Breast epithelium (tissue), 4 donors: ENCODE results near the gene CPN2. TPM values are rescaled to one million over a fixed set of nuclear protein-coding genes. Genes with fewer than 3 reads are reported as not detected.

Experiments used
- DNase-seq, 2 donors: peaks; one replicate each; pipeline ENCODE4 v3.0.0-alpha.2; 2019; ENCODE audit warnings: low spot score in 2 of 2
- H3K27ac ChIP-seq, 2 donors: fragments of 200-600 bp; sonication (generic) in 1 of 2; one replicate each; pipeline ENCODE4 v1.5.1; 2016 to 2019; ENCODE audit warnings: mild to moderate bottlenecking in 1 of 2
- H3K27me3 ChIP-seq, 2 donors: fragments of 200-600 bp; sonication (generic) in 1 of 2; one replicate each; pipeline versions ENCODE4 v1.5.1 to v1.6.0; 2017 to 2019; ENCODE audit warnings: control low read depth in 1 of 2, mild to moderate bottlenecking in 1 of 2
- H3K36me3 ChIP-seq: fragments of 200-600 bp; one replicate; pipeline ENCODE4 v1.5.1; 2019
- H3K4me1 ChIP-seq, 2 donors: fragments of 200-600 bp; sonication (generic); one replicate each; pipeline ENCODE4 v1.5.1; 2016 to 2019; ENCODE audit warnings: control low read depth in 1 of 2
- H3K4me3 ChIP-seq, 3 donors: fragments of 200-600 bp; sonication (generic); 1 replicate in 2 of 3; 2 replicates in 1 of 3; pipeline ENCODE4 v1.5.1; 2016 to 2019; ENCODE audit warnings: mild to moderate bottlenecking in 3 of 3, moderate library complexity in 2 of 3
- H3K9me3 ChIP-seq, 2 donors: fragments of 200-600 bp; sonication (generic) in 1 of 2; one replicate each; pipeline ENCODE4 v1.5.1; 2016 to 2019; ENCODE audit warnings: control low read depth in 1 of 2
- POLR2A ChIP-seq: fragments of 450-650 bp; IDR thresholded peaks from one replicate; pipeline ENCODE4 v1.6.1; 2016; ENCODE audit warnings: antibody characterized with exemption, mild to moderate bottlenecking, moderate library complexity
- POLR2AphosphoS5 ChIP-seq, 3 donors: sonication (generic); formaldehyde crosslinking; IDR thresholded peaks; one replicate each; pipeline ENCODE4 v1.6.1; 2017; ENCODE audit warnings: antibody characterized with exemption in 3 of 3
- intact Hi-C: fragments of 100-400 bp; cut with DNase I; formaldehyde crosslinking; loops from one replicate; pipeline ENCODE4 v1.15.1; 2023; ENCODE audit warnings: low total_unique reads
- total RNA-seq, 3 donors: library from RNA; depleted of rRNA; stranded (reverse); fragments of >200 nt; gene quantifications; one replicate each; pipeline ENCODE4 v1.1.0, GENCODE V29; 2016
- TF ChIP-seq, protein P1 (sequence below), 3 donors: fragments of 450-650 bp; IDR thresholded peaks; one replicate each; pipeline ENCODE4 v1.5.1; 2016 to 2017; ENCODE audit warnings: antibody characterized with exemption in 3 of 3, mild to moderate bottlenecking in 3 of 3, moderate library complexity in 3 of 3

Gene CPN2
- total RNA-seq, 3 donors from 2014 or later, result 0.16 TPM; not detected in 2

DNA sequence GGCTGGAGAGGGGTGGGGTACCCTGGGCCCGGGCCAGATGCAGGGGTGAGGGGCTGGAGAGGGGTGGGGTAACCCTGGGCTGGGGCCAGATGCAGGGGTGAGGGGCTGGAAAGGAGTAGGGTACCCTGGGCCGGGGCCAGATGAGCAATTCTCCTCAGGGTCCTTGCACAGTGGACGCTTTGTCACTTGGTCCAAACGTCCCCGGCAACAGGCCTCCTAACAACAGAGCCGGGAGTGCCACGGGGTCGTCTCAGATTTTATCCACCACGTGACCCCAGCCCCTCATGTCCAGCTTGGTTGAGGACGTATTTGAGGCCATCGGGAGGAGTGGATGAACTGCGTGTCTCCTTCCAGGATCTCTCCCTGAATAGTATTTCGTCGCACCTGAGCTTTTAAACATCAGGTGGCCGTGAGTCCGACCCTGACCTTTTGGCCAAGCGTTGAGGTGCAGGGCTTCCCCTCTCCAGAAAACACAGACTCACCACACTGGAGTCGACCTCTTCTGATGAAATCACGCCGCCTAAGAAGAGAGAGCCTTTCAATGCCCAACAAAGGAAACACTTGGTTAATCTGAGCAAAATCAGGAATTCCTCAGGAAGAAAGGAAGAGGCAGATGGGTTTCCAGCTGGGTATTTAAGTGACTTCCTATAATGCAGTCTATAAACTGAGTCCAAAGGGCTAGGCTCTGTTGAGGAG, 31.2 kb upstream of the CPN2 start:
- H3K27me3 ChIP-seq, result peaks cover 0 to 3% of the 10 kb centered on the region in 2 donors
- no peaks in the 10 kb centered on the region for H3K4me1 ChIP-seq
- no peaks in the 10 kb centered on the region for H3K36me3 ChIP-seq
- H3K9me3 ChIP-seq, result no peaks in the 10 kb centered on the region
- TF ChIP-seq, protein P1, sequence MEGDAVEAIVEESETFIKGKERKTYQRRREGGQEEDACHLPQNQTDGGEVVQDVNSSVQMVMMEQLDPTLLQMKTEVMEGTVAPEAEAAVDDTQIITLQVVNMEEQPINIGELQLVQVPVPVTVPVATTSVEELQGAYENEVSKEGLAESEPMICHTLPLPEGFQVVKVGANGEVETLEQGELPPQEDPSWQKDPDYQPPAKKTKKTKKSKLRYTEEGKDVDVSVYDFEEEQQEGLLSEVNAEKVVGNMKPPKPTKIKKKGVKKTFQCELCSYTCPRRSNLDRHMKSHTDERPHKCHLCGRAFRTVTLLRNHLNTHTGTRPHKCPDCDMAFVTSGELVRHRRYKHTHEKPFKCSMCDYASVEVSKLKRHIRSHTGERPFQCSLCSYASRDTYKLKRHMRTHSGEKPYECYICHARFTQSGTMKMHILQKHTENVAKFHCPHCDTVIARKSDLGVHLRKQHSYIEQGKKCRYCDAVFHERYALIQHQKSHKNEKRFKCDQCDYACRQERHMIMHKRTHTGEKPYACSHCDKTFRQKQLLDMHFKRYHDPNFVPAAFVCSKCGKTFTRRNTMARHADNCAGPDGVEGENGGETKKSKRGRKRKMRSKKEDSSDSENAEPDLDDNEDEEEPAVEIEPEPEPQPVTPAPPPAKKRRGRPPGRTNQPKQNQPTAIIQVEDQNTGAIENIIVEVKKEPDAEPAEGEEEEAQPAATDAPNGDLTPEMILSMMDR (IDR thresholded peaks at IDR 0.05), result no peak
- TF ChIP-seq POLR2AphosphoS5 (IDR thresholded peaks at IDR 0.05), result no peak
- TF ChIP-seq POLR2A, result no peak
- H3K4me3 ChIP-seq, result no peak overlapping the region
- no peak for DNase-seq
- no peak overlapping the region for H3K27ac ChIP-seq
- intact Hi-C loops, result no loop called here

DNA sequence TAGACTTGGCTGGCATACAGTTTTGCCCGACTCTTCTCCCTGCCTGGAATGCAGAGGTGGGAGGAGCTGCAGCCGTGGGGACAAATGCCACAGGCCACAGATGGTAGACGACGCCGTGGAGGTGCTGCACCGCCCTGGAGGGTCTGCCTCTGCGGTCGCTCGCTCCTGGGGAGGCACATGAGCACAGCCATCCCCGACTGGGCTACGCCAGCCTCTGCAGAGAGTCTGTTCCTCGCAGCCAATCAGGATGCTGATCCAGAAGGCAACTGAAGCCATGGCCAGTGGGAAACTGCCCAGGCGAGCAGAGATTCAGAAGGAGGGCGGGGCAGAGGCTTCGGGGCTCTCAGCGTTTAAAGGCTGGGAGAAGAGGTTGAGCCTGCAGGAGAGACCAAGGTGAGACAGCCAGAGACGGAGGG, 30.3 kb upstream of the CPN2 start:
- intact Hi-C loops, result no loop called here
- H3K9me3 ChIP-seq, result no peaks in the 10 kb centered on the region
- H3K4me1 ChIP-seq, result no peaks in the 10 kb centered on the region
- no peak overlapping the region for H3K27ac ChIP-seq
- peak overlapping the region in 2 of 3 donors; percentile 33 to 44 for H3K4me3 ChIP-seq
- peaks cover 0 to 3% of the 10 kb centered on the region in 2 donors for H3K27me3 ChIP-seq
- H3K36me3 ChIP-seq, result no peaks in the 10 kb centered on the region
- TF ChIP-seq POLR2A, result no peak
- no peak for TF ChIP-seq POLR2AphosphoS5 (IDR thresholded peaks at IDR 0.05)
- TF ChIP-seq, protein P1 (IDR thresholded peaks at IDR 0.05), result no peak
- no peak for DNase-seq

DNA sequence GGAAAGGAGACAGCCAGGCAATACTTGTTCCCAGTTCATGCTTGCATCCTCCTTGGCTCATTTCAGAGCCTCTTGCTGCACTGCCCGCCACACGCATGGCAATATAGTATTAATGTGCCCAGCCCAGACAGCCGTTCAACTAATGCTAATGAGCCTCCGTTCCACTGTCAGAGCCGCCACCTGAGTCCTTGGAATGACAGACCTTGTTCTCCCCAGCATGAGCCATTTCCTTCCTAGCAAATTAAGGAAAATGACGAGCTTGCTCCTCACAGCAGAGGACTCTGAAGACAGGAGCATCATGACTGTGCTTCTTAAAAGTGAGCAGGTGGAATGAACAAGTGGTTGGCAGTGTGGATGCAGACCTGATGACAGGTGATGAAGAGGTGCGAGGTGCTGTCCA, 29.2 kb upstream of the CPN2 start:
- no peaks in the 10 kb centered on the region for H3K36me3 ChIP-seq
- no peak overlapping the region for H3K27ac ChIP-seq
- no peaks in the 10 kb centered on the region for H3K4me1 ChIP-seq
- no peaks in the 10 kb centered on the region for H3K9me3 ChIP-seq
- TF ChIP-seq POLR2A (no peak), POLR2AphosphoS5 (IDR thresholded peaks at IDR 0.05) (no peak)
- TF ChIP-seq, protein P1 (IDR thresholded peaks at IDR 0.05), result no peak
- no peak for DNase-seq
- H3K4me3 ChIP-seq, result no peak overlapping the region
- H3K27me3 ChIP-seq, result peaks cover 0 to 3% of the 10 kb centered on the region in 2 donors
- intact Hi-C loops, result no loop called here

DNA sequence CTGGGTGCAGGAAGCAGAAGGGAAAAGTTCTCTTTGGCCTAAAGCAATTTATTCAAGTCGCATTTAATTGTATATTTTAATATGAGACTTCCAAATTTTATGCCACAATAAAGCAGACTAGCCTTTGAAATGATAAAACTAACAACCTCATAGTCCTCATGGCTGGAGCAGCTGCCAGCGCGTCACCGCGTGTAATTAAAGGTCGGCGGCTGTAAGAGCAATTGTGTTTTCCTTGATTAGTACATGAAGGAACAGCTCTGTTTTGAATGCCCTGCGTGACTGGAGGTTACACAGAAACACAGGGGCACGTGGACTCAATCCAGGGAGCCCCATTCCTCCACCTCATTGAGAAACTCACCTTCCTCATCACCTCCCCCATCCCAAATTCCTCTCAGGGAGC, 28.5 kb upstream of the CPN2 start:
- no peaks in the 10 kb centered on the region for H3K4me1 ChIP-seq
- intact Hi-C loops, result no loop called here
- H3K27ac ChIP-seq, result no peak overlapping the region
- H3K4me3 ChIP-seq, result no peak overlapping the region
- DNase-seq, result peak in 1 of 2 donors; percentile 3
- no peaks in the 10 kb centered on the region for H3K9me3 ChIP-seq
- no peak for TF ChIP-seq POLR2AphosphoS5 (IDR thresholded peaks at IDR 0.05)
- TF ChIP-seq, protein P1 (IDR thresholded peaks at IDR 0.05), result no peak
- no peak for TF ChIP-seq POLR2A
- H3K27me3 ChIP-seq, result peaks cover 0 to 3% of the 10 kb centered on the region in 2 donors
- no peaks in the 10 kb centered on the region for H3K36me3 ChIP-seq

DNA sequence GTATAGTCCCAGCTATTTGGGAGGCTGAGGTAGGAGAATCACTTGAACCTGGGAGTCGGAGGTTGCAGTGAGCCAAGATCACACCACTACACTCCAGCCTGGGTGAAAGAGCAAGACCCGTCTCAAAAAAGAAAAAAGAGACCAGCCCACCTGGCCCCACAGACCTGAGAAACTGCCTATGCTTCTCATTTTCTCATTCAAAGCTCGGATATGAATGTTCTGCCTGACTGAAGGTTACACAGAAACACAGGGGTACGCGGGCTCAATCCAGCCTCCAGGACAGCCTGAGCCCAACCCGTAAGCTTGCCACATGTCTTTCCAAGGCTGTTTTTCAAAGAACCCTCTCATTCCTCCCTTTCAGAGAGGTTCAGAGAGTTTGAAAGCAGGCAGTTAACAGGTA, 28.1 kb upstream of the CPN2 start:
- Histone ChIP-seq H3K9me3 (no peaks in the 10 kb centered on the region), H3K4me3 (no peak overlapping the region), H3K4me1 (no peaks in the 10 kb centered on the region), H3K27ac (no peak overlapping the region), H3K27me3 (peaks cover 0 to 3% of the 10 kb centered on the region in 2 donors), H3K36me3 (no peaks in the 10 kb centered on the region)
- intact Hi-C loops, result no loop called here
- no peak for TF ChIP-seq POLR2A
- DNase-seq, result no peak
